ENCODE data around the gene TAF8.
"Not testable (repeated sequence)": the region's sequence is repeated elsewhere in the genome, so short reads cannot be mapped to it uniquely, and the experiment has no call there.

Gene TAF8

GRCh38 chr6:42029062-42029685 lies 21.1 kb upstream of the TAF8 start:
- no peak for DNase-seq (ENCODE audit: low spot score)

GRCh38 chr6:42029881-42030280 lies 20.4 kb upstream of the TAF8 start:
- DNase-seq (ENCODE audit: low spot score) = no peak

- peak; percentile 10 for DNase-seq (ENCODE audit: low spot score)
Measured at GRCh38 chr6:42030585-42031506, 19.5 kb upstream of the TAF8 start.

- DNase-seq (ENCODE audit: low spot score) = no peak
Measured at GRCh38 chr6:42032366-42032765, 18.0 kb upstream of the TAF8 start.

- DNase-seq (ENCODE audit: low spot score) = not testable (repeated sequence)
Measured at GRCh38 chr6:42037669-42038068, 12.7 kb upstream of the TAF8 start.

- DNase-seq (ENCODE audit: low spot score) = no peak
Measured at GRCh38 chr6:42038163-42038562, 12.2 kb upstream of the TAF8 start.

GRCh38 chr6:42038811-42039408 lies 11.4 kb upstream of the TAF8 start:
- no peak for DNase-seq (ENCODE audit: low spot score)

- no peak for DNase-seq (ENCODE audit: low spot score)
Measured at GRCh38 chr6:42040856-42041480, 9.4 kb upstream of the TAF8 start.

GRCh38 chr6:42041481-42042053 lies 8.8 kb upstream of the TAF8 start:
- DNase-seq (ENCODE audit: low spot score) = no peak

- no peak for DNase-seq (ENCODE audit: low spot score)
Measured at GRCh38 chr6:42042108-42042507, 8.2 kb upstream of the TAF8 start.

GRCh38 chr6:42043787-42044475 lies 6.4 kb upstream of the TAF8 start:
- DNase-seq (ENCODE audit: low spot score) = peak; percentile 90

GRCh38 chr6:42045538-42046460 lies 4.5 kb upstream of the TAF8 start:
- peak; percentile 56 for DNase-seq (ENCODE audit: low spot score)

GRCh38 chr6:42046464-42047212 lies 3.7 kb upstream of the TAF8 start:
- peak; percentile 25 for DNase-seq (ENCODE audit: low spot score)

GRCh38 chr6:42047213-42047590 lies 3.1 kb upstream of the TAF8 start:
- no peak for DNase-seq (ENCODE audit: low spot score)

GRCh38 chr6:42047790-42048405 lies 2.4 kb upstream of the TAF8 start:
- DNase-seq (ENCODE audit: low spot score) = peak; percentile 34

- DNase-seq (ENCODE audit: low spot score) = no peak
Measured at GRCh38 chr6:42049116-42049809, 1.1 kb upstream of the TAF8 start.

GRCh38 chr6:42049948-42050296 lies 402 bp upstream of the TAF8 start:
- DNase-seq (ENCODE audit: low spot score) = peak; percentile 17

GRCh38 chr6:42051268-42051653 lies 937 bp downstream of the TAF8 start:
- DNase-seq (ENCODE audit: low spot score) = no peak

- DNase-seq (ENCODE audit: low spot score) = no peak
Measured at GRCh38 chr6:42053601-42054000, 3.3 kb downstream of the TAF8 start.
